Prostate gland (tissue), 2 donors: ENCODE measurements around the gene MAP3K6. TPM values are rescaled to one million over a fixed set of nuclear protein-coding genes. Genes with fewer than 3 reads are reported as not detected.
A peak's percentile ranks its signal among the peaks of the same experiment; 100 is the strongest.

Source experiments
- DNase-seq: peaks from one replicate; pipeline ENCODE4 v3.0.0-alpha.2; 2019; ENCODE audit warnings: low spot score
- H3K27ac ChIP-seq, 2 donors: fragments of 200-600 bp; sonication (generic); 2 replicates each; pipeline ENCODE4 v1.5.1; 2017 to 2019
- H3K27me3 ChIP-seq: fragments of 200-600 bp; sonication (generic); replicated peaks from 2 replicates; pipeline ENCODE4 v1.5.1; 2019; ENCODE audit not compliant: insufficient read depth
- H3K36me3 ChIP-seq, 2 donors: fragments of 200-600 bp; sonication (generic); 1 replicate in 1 of 2; 2 replicates in 1 of 2; pipeline versions ENCODE4 v1.5.1 to v1.8.1; 2017 to 2019
- H3K4me1 ChIP-seq: fragments of 200-600 bp; sonication (generic); replicated peaks from 2 replicates; pipeline ENCODE4 v1.5.1; 2019
- H3K4me3 ChIP-seq, 2 donors: fragments of 200-600 bp; sonication (generic); 2 replicates each; pipeline ENCODE4 v1.5.1; 2017 to 2019
- H3K9me3 ChIP-seq: fragments of 200-600 bp; sonication (generic); 2 replicates; pipeline ENCODE4 v1.5.1; 2017
- CTCF ChIP-seq, 4 experiments: fragments of 200-600 bp in 2 of 4; fragments of 450-650 bp in 2 of 4; sonication (generic) in 2 of 4; IDR thresholded peaks; 1 replicate in 3 of 4; 2 replicates in 1 of 4; pipeline ENCODE4 v1.5.1; 2016 to 2019; ENCODE audit warnings: antibody characterized with exemption in 4 of 4, mild to moderate bottlenecking in 2 of 4, moderate library complexity in 2 of 4
- POLR2A ChIP-seq: fragments of 450-650 bp; IDR thresholded peaks from one replicate; pipeline ENCODE4 v1.6.1; 2016; ENCODE audit warnings: antibody characterized with exemption, mild to moderate bottlenecking
- POLR2AphosphoS5 ChIP-seq: sonication (generic); formaldehyde crosslinking; IDR thresholded peaks from one replicate; pipeline ENCODE4 v1.6.1; 2017; ENCODE audit warnings: antibody characterized with exemption
- WGBS: methylation state at CpG from one replicate; pipeline ENCODE4 v1.1.5; 2018; 5-methylcytosine and 5-hydroxymethylcytosine counted together
- intact Hi-C: fragments of 100-400 bp; cut with DNase I; formaldehyde crosslinking; loops from one replicate; pipeline ENCODE4 v1.14.2; 2022
- total RNA-seq, 2 donors: library from RNA; depleted of rRNA; stranded (reverse); fragments of >200 nt; gene quantifications; one replicate each; pipeline ENCODE4 v1.1.0, GENCODE V29; 2016

The MAP3K6 gene
- total RNA-seq, 2 donors from 2014 or later, result 38.6 to 60.7 TPM

- Histone ChIP-seq H3K27ac (peak overlapping the region; percentile 82 to 83), H3K9me3 (no peaks in the 10 kb centered on the region), H3K4me1 (no peaks in the 10 kb centered on the region), H3K4me3 (peak overlapping the region in 1 of 2 donors; percentile 20), H3K36me3 (peaks cover 0 to 20% of the 10 kb centered on the region in 2 donors), H3K27me3 (no peaks in the 10 kb centered on the region)
- intact Hi-C loops, result loop anchor here (2.0 to 10.0 kb wide), 2 partner anchors 31 to 53 kb away; no protein-coding TSS in a partner anchor
- TF ChIP-seq CTCF (IDR thresholded peaks at IDR 0.05) (peak; percentile 97 to 99 (median 98)), POLR2A (no peak), POLR2AphosphoS5 (peak; percentile 77)
- 30% methylated on average over 33 of the region's 40 CpGs for WGBS
- peak; percentile 77 for DNase-seq
Measured at GRCh38 chr1:27357281-27358037, 9.3 kb downstream of the MAP3K6 start.

- Histone ChIP-seq H3K4me3 (peak overlapping the region in 1 of 2 donors; percentile 20), H3K27ac (peak overlapping the region; percentile 82 to 83), H3K4me1 (no peaks in the 10 kb centered on the region), H3K36me3 (peaks cover 0 to 16% of the 10 kb centered on the region in 2 donors), H3K9me3 (no peaks in the 10 kb centered on the region), H3K27me3 (no peaks in the 10 kb centered on the region)
- WGBS, result 63% methylated on average over 36 of the region's 37 CpGs
- DNase-seq, result peak; percentile 66
- intact Hi-C loops, result loop anchor here (2.0 to 10.0 kb wide), 2 partner anchors 32 to 52 kb away; no protein-coding TSS in a partner anchor
- peak in 1 of 4 experiments; percentile 32 for TF ChIP-seq CTCF (IDR thresholded peaks at IDR 0.05)
- peak; percentile 10 for TF ChIP-seq POLR2A
- TF ChIP-seq POLR2AphosphoS5, result no peak
Measured at GRCh38 chr1:27356619-27357280, 10.0 kb downstream of the MAP3K6 start.

- intact Hi-C loops, result loop anchor here (2.0 to 10.0 kb wide), 2 partner anchors 33 to 51 kb away; no protein-coding TSS in a partner anchor
- H3K4me3 ChIP-seq, result no peak overlapping the region
- WGBS, result 88% methylated on average over 13 of the region's 13 CpGs
Measured at GRCh38 chr1:27356277-27356618, 10.5 kb downstream of the MAP3K6 start.

GRCh38 chr1:27355683-27356082 lies 11.1 kb downstream of the MAP3K6 start:
- Histone ChIP-seq H3K27ac (no peak overlapping the region), H3K9me3 (no peaks in the 10 kb centered on the region), H3K27me3 (no peaks in the 10 kb centered on the region), H3K4me3 (no peak overlapping the region), H3K36me3 (peaks cover 0 to 16% of the 10 kb centered on the region in 2 donors), H3K4me1 (no peaks in the 10 kb centered on the region)
- no peak for TF ChIP-seq CTCF (IDR thresholded peaks at IDR 0.05)
- TF ChIP-seq POLR2A, result no peak
- TF ChIP-seq POLR2AphosphoS5, result no peak
- no peak for DNase-seq
- intact Hi-C loops, result loop anchor here (2.0 to 10.0 kb wide), 2 partner anchors 33 to 51 kb away; no protein-coding TSS in a partner anchor
- WGBS, result 91% methylated on average over 5 of the region's 5 CpGs

More at GRCh38 chr1:27356277-27356618, 10.5 kb downstream of the MAP3K6 start:
- H3K27ac ChIP-seq, result peak overlapping the region; percentile 82 to 83
- TF ChIP-seq POLR2A, result no peak
- no peak for TF ChIP-seq CTCF (IDR thresholded peaks at IDR 0.05)
- TF ChIP-seq POLR2AphosphoS5, result no peak
- H3K9me3 ChIP-seq, result no peaks in the 10 kb centered on the region
- H3K4me1 ChIP-seq, result no peaks in the 10 kb centered on the region
- no peaks in the 10 kb centered on the region for H3K27me3 ChIP-seq
- H3K36me3 ChIP-seq, result peaks cover 0 to 16% of the 10 kb centered on the region in 2 donors
- DNase-seq, result no peak
